Stimulated activated CD8-positive, alpha-beta memory T cell treated with anti-CD3 and anti-CD28 coated beads, Interleukin-15, amount 100 ng/mL, for 48 hours (primary cell): ENCODE results near the gene ABCA3.

ENCODE experiments used
- DNase-seq, 2 donors: peaks; one replicate each; pipeline ENCODE4 v3.0.0-alpha.2; 2020; ENCODE audit warnings: low read depth in 2 of 2

Gene ABCA3

DNA sequence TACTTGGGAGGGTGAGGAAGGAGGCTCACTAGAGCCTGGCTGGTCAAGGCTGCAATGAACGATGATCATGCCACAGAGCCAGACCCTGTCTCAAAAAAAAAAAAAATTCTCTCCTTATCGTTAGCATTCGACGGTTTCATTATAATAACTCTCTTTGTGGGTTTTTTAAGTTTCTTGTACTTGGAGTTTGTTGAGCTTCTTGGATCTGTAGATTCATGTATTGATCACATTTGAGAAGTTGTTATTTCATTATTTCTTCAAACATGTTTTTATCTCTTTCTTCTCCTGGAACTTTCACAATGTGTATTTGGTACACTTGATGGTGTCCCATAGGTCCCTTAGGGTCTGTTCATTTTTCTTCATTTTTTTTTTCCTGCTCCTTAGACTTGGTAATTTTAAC, 16.8 kb upstream of the ABCA3 start:
- DNase-seq, result no peak

DNA sequence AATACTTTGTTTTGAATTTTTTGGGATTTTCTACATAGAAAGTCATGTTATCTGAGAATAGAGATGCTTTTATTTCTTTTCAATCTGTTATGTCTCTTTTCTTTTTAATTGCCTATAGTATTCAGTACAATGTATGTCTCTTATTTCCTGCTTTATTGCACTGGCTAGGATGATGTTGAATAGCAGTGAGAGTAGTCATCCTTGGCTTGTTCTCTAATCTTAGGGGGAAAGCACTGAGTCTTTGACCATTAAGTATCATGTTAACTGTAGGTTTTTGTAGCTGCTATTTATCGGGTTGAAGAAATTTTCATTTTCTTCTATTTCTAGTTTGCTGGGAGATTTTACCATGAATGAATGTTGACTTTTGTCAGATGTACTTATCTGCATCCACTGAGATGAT, 10.0 kb upstream of the ABCA3 start:
- no peak for DNase-seq

DNA sequence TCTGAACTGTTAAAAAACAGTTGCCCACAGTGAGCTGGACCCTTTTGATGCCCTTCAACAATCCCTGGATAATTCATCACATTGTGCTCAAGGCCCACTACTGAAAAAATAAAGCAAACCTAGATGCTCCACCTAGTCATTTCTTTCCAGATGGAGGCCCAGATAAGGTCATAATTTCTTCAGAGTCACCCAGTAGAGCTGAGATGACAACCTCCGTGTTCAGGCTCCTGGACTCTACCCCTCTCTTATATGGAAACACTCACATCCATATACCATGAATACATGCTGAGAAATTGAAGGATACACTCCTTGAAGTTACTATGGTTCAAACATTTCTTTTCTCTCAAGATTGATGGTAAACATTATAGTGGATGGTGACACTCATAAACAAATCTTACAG, 2.7 kb upstream of the ABCA3 start:
- DNase-seq, result no peak

DNA sequence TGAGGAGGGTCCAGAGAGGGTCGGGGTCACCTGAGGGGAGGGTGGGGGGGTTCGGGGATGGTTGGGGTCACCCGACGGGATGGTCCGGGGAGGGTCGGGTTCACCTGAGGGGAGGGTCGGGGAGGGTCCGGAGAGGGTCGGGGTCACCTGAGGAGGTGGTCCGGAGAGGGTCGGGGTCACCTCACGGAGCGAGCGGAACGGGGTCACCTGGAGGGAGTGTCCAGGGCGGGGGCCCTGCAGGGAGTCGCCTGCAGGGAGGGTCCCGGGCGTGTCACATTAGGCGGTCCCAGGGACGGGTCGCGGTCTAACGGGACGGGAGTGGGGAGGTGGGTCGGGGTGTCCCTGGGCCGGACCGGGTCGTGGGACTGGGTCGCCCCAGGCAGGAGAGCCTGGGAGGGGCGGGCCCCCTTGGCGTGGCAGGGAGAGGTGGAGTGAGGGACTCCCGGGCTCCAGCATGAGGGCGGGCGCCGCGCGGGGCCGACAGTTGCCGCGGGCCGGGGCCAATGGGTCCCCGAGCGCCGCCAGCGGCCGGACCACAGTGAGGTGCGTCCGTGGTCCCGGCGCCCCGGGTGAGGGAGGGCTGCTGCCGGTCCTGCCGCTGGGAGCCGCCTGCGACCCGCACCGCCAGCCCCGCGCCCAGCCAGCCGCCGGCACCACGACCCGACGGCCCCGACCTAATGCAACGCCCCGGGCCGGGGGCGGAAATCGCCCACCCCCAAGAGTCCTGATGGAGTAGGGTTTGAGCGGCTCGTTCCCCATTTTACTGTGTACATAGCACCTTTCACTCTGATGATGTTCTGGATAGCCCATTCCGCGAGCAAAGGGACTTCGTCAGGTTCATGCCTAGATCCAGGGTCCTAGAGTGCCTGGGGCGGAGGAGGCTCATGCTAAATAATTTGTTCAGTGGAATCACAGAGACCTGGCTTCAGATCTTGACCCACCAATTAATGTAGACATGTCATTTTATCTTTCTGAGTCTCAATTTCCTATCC, 1.2 kb upstream of the ABCA3 start:
- DNase-seq, result no peak

DNA sequence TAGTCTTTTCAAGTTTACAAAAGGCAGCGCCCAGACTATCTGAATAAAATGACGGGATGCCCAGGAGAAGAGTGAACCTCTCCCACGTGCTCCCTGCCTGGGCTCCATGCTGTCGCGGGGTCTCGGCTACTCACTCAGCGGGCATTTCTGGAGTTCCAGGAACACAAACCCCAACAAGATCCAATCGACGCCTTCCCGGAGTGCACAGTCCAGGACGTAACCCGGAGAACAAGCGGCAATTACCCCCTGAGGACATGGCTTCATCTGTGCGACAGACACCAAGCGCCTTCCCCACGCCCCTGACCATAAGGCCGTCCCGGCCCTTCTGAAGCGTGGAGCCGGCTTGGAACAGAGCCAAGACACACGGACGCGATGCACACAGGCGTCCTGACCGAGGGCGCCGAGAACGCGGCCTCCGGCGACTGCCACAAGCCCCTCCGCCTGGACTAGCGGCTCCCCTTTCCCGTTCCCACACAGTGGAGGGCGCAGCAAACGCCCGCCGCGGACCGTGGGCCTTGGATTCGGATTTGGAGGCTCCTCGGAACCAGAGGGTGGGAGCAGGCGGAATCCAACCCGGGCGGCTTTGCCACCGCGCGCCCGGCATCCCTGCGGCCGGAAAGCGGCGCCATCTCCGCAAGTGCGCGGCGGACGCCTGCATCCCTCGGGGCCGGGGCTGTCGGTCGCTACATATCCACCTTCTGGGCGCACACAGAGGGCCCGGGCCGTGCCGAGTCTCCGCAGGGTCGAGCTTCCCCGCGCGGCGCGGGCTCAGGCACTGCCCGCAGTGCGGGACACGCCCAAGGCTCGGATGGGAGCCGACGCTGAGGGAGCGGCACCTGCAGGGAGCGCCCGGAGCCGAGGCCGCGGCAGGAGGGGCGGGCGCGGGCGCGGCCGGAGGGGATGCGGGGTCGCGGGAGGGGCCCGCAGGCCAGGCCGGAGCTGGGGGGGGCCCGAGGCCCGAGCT, 725 bp downstream of the ABCA3 start:
- DNase-seq, result peak; percentile 13 to 15

DNA sequence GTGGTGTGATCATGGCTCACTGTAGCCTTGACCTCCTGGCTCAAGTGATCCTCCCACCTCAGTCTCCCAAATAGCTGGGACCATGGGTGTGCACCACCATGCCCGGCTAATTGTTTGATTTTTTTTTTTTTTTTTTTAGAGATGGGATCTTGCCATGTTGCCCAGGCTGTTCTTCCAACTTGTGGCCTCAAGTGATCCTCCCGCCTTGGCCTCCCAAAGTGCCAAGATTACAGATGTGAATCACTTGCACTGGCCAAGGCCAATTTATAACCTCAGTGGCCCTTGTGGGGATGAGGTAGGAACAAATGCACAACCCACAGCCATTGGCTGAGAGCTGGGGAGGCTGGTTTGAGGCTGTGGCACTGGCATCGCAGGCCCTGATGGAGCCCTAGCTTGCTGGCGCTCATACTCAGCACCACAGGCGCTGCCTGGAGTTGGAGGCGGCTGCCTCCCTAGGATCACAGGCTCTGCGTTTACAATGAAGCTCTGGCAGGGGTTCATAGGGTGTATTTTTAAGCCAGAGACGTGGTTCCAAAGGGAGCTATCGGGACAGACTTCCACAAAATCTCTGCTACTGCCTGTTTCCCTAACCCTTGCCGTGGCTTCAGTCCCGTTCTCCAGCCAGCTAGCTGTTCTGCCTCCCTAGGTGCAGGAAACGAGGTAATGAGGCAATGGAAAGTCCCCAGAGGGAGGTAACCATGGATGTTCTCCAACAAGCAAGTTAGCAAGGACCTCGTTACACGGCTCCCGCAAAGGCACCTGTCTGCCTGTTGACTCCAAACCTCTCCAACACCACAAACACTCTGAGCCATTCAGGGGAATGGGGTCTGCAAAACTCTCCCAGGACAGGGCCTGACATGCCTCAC, 2.9 kb downstream of the ABCA3 start:
- DNase-seq, result no peak

DNA sequence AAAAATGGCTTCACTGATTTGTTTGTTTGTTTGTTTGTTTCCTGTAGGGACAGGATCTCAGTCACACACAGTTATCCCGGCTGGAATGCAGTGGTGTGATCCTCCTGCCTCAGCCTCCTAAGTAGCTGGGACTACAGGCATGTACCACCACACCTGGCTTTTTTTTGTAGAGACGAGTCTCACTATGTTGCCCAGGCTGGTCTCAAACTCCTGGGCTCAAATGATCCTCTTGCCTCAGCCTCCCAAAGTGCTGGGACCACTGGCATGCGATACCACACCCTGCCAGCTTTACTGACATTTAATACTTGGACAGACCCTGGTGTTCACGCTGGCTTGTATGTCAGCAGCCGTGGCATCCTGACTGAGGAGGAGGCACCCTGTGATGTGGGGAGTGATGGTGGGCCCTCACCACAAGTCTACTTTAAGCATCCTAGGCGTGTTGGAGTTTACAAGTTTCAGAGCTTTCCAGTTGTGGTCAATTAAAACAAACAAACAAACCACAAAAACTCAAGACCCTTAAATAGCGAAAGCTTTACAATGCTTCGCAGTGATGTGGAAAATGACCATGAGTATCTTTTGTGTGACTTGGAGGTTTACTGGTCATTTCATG, 5.1 kb downstream of the ABCA3 start:
- DNase-seq, result no peak

DNA sequence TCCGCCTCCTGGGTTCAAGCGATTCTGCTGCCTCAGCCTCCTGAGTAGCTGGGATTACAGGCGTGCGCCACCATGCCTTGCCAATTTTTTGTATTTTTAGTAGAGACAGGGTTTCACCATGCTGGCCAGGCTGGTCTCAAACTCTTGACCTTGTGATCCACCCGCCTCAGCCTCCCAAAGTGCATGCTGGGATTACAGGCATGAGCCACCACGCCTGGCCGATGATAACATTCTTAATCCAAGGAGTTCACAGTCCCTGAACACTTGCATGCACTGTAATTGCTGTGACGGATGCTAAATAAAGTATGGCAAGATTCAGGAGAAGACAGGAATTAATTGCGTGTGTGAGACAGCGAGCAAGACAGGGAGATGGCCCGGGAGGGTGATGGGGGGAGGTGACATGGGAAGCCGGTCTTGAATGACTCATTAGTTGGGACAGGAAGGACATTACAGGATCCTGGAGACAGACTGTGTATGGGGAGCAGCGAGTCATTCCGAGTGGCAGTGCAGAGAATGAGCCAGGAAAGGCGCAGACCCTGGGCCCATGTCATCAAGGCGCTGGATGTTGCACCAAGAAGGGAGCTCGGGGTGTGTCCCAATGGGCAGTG, 6.7 kb downstream of the ABCA3 start:
- DNase-seq, result no peak

DNA sequence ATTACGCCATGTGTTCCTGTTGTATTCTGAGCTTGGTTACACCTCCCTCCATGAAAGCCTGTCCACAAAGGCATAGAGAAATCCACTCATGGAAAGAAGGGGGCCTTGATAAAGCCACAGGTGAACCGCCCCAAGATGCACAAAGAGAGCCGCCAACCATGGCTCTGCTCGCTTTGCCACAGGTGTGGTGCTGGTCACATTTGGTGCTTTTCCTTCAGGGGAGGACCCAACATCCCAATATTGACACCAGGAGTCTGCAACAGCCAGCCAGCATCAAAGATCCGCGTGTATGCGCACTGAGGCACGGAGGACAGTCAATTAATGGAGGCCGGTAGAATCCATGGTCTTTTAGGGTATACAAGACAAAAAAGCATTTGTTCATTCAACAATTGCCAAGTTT, 7.3 kb downstream of the ABCA3 start:
- DNase-seq, result no peak

DNA sequence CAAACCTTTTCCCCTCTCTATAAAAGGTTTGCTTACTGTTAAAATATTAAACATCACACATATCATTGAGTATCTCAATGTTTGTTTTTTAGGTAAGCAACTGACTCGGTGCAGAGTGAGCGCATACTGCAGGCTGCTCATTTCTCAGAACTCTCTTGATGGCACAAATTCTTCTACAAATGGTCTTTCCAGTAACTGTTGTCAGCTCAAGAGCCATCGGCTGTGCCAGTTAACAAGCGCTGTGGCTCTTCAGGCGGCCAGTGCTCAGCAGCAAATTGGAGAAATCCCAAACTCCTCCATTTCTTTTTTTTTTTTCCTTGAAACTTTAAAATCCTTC, 8.6 kb downstream of the ABCA3 start:
- no peak for DNase-seq

DNA sequence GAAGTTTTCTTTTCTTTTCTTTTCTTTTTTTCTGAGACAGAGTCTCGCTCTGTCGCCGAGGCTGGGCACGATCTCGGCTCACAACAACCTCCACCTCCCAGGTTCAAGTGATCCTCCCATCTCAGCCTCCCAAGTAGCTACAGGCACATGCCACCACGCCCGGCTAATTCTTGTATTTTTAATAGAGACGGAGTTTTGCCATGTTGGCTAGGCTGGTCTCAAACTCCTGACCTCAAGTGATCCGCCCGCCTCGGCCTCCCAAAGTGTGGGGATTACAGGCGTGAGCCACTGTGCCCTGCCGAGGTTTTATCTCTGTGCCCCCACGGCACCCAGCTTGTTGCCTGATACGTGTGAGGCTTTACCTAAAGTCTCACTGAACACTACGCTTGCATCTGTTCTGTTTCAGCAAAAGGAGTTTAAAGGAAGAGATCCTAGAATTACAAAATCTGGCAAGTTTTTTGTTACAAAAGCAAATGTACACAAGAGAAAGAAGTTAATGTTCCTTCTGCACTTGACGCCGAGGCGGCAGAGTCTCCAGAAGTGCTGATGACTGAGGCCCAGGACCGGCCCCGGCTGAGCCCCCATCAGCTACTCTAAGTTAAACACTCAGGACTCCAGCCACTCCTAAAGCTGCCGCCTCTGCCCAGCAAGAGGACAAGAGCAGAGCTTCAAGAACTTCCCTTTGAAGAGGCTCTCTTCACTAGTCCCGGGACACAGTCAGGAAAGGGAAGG, 9.2 kb downstream of the ABCA3 start:
- DNase-seq, result no peak

DNA sequence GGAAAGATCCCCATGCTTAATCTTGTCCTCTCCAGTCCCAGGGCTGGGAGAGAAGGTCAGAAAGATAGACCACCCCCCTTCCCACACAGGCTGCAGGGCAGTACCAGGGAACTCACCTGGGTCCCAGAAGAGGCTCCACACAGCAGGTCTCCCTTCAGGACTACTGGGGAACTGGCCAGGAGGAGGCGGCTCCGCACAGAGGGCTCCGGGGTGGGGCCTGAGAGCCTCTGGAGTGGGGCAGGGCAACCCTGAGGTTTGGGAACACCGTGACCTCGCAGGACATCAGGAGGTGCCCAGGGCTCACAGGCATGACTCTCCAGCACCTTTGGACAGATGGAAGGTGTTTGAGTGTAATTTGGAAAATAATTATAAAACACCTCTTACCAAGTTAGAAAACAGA, 11.0 kb downstream of the ABCA3 start:
- no peak for DNase-seq

DNA sequence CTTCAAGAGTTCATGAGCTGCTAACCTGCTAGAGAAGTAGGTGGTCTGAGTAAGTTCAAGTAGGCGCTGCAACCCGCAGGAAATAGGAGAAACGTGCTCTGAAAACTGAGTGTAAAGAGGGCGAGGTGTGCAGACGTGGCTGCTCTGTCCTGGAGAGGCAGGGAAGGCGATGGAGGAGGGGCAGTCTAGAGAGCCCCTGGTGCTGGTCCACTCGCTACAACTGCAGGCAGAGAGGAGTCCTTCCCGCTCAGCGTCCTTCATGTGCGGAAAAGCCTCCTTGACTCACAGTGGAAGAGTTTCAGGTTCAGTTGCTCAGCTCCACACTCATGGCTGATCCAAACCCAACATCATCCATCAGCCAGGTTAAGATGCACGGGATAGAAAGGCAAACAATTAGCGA, 12.1 kb downstream of the ABCA3 start:
- DNase-seq, result no peak

DNA sequence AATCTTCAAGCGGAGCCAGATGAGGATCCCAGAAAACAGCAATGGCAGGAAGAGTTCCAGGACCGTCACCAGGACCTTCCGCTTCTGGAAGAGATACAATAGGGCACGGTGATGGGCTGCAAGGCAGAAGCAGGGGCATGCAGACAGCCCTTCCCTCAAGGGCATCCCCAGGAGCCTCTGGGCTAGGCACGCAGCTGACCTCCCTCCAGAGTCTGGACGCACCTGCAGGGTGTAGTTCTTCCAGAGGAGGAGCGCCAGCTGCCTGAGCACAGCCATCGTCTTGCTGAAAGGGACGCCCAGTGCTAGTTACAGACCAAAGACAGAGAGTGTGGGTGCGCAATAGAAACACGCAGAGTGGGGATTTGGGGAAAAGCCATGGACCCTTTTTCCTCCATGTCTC, 14.3 kb downstream of the ABCA3 start:
- no peak for DNase-seq

DNA sequence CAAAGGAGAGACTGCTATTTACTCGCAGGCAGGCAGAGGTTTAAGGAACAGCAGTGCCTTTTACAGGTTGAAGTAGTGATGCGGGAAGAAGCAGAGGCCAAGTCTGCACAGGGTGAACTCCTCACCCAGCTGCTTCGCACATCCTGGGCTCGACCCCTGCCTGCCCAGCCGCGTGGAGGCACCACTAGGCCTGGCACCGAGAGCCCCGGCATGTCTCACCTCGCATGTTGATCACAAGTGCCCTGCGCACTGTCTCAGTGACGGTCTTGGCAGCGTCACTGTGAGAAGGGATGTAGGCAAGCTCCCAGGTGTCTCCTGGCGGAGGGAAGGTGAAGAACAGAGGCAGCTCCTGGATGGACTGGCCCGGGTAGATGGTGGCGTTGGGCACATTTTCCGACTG, 14.7 kb downstream of the ABCA3 start:
- DNase-seq, result no peak

DNA sequence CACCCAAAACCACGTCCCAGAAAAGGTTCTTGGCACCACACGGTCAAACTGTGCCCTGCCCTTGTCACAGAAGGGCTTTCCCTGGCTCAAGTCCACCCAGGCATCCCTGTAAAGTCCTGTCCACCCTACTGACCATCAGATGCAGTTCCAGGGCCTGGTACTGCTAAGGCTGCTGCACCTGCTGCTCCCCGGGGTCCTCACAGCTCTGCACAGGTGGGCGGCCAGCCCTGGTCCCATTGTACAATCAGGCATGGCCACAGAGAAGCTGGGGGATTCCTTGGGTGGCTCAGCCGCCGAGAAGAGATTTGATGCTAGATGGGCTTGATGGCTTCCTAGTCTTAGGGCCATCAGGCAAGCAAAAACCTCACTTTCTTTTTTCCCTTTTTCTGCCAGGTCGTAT, 15.3 kb downstream of the ABCA3 start:
- DNase-seq, result no peak

DNA sequence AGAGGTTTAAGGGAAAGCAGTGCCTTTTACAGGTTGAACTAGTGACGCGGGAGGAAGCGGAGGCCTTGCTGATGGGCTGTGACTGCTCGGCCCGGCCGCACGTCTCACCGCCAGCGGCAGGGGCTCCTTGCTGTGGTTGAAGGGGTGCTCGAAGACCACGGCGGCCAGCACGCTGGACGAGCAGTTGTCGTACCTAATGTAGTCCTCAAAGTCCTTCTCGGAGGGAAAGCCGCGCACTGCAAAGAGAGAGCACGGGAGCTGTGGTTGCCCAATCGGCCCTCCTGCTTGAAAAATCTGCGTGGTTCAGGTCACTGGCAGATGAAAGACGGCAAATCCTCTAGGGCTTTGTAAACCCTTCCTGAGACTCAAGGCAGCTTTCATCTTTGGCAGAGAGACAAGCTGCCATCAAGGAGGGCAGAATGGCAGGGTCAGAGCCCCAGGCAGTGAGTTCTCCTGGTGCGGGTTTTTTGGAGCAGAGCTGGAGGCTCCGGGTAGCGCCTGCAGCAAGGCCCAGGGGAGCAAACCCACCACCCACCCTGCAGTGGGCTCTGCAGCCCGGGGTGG, 16.1 kb downstream of the ABCA3 start:
- DNase-seq, result no peak

DNA sequence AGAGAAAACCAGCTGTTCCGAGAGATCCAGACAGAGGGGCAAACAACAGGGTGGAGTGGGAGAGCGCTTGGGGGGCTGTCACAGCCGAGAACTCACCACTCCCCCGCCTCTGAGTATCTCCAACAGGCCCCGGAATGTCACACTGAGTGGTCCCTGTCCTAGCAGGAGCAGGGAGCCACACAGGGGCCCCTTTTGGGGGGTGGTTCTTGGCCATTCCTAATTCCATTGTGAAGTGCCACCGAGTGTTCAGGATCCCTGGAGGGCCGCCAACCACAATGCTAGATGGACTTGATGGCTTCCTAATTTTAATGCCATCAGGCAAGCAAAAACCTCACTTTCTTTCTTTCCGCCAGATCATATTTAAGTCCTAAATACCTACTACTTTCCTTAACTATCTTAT, 16.8 kb downstream of the ABCA3 start:
- no peak for DNase-seq

DNA sequence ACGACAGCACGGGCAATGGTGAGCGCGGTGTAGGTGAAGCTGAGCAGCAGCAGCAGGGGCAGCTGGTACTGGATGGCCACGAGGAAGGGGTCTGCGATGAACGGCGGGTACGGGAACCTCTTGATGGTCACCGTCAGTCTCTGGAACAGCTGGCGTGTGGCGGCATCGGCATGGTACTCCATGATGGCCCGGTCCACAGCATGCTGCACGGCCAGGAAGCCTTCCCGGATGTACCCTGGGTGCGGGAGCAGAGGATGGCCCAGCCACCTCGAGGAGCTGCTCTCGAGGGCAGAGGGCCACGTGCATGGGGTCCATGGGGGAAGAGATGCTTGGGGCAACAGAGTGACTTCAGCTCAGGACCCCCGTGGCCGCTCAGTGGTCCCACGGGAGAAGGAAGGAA, 20.9 kb downstream of the ABCA3 start:
- no peak for DNase-seq
